GM21528 (cell line): ENCODE data around the gene ISLR.

ENCODE experiments used
- ATAC-seq: cut with Tn5 transposase; IDR thresholded peaks from one replicate; pipeline ENCODE4 v1.9.1; 2021; ENCODE audit warnings: mild to moderate bottlenecking, moderate library complexity; ENCODE audit not compliant: unreplicated experiment, low FRiP score

The ISLR gene

DNA sequence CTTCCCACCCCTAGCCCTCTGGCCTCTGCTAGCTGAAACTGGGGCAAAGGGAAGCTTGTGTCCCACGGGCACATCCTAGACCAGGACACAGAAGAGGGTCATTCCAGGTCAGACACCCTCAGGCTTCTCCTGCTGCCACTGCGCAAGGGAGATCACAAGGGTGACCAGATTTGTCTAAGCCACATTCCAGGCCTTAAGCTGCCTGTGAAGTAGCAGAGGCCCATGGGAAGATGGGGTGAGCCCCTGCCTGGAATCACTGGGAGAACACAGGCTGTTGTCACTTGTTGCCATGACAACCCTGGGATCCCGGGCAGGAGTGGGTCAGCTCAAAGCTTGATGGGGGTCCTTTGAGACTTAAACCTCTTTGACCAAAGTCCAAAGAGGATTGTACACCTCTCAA lies 18.3 kb downstream of the ISLR start:
- no peak for ATAC-seq

DNA sequence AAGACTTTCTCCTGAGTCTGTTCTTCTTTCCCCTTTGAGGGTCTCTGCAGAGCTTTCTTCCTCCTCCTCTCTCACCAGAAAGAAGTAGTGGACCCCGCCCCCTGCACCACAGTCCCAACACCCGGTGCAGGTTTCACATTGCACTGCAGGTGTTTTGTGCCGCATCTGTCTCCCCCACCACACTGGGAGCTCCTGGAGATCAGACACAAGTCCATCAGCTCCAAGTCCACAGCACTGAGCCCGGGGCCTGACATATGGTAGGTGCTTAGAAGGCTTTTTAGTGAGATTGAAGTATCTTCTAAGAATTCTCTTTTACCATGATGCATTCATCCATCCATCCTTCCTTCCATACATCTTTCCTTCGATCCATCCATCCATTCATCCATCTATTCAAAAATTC lies 19.2 kb downstream of the ISLR start:
- no peak for ATAC-seq

DNA sequence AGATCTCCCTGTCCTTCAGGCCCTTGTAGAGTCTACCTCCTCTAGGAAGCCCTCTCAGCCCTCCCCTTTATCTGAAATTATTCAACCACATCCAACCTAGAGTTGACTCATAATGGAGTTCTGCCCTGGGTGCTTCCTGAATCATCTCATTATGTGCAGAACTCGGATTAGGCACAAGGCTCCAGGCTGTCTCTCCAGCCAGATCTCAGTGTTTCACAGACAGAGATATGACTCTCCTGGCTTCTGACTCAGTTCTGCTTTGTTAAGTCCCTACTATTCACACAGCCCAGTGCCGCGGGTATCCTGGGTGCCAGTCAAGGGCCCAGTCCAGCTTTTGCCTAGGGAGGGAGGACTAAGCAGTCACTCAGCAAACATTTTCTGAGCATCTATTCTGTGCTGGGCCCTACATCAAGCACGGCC lies 19.8 kb downstream of the ISLR start:
- ATAC-seq = no peak

DNA sequence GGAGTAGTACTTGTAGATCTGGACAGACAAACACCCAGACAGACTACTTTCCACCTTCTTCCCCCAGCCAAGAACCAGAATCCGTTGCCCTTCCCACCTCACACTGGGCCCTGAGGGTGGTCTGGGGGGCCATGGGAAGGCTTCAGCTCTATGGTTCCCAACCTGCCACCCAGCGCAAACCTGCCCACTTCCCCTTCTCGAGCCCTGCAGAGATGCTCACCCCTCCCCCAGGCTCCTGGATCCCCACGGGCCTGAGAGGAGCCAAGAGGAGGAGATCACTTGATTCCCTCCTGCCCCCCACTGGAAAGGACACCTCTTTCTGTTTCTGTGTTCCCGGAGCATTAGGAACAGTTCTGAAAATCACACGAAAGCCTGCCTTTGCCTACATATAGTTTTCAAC lies 20.4 kb downstream of the ISLR start:
- ATAC-seq = no peak

- ATAC-seq = no peak
Observed at GRCh38 chr15:74194572-74195559, 21.4 kb downstream of the ISLR start.

DNA sequence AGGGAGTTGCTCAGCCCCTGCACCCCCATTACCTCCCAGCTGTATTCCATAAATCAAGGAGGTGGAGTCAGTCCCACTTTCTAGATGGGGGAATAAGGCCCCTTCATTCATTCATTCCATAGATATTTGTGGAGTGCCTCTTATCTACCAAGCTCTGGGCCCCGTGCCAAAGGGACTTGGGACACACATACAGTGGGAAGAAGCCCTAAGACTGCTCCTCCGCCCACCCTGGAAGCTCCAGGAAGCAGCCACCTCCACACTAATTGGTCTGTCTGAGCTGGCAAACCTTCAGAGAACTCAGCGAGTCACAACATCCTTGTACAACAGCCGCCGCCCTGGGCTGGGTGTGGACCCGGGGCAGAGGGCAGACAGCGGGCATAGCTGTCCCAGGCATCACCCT lies 22.7 kb downstream of the ISLR start:
- no peak for ATAC-seq

DNA sequence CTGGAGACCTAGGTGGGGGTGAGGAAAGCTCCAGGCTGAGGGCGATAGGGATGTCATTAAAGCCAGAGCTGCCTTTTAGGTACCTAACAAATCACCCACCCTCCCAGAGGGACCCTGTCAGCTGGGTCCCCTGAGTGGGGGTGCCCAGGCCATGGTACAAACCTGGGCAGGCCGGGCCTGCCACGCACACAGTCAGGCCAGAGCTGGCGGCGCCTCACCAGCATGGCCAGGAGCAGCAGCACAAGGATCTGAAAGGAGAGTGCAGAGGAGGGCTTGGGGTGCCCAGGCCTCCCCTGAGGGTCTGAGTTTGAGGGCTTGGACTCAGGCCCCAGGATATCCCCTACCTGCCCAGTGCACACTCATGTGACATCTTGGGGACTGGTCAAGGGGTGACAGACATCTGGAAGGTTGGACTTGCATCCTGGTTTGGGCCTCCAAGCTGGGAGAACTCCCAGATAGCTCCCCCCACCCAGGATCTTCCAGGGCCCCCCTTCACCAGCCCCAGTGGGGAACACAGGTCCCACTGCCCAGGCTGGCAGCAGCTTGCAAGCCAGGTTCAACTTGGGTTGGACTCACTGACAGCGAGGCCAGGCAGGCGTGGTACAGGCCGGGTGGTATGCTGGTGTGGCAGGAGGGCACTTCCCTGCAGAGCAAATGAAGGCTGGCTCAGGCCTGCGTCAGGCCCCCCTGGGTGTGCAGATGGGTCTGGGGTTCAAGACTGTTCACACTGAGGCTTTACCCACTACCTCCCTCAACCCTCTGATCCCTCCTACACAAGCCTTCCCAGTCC lies 23.9 kb downstream of the ISLR start:
- ATAC-seq = no peak

- no peak for ATAC-seq
Observed at GRCh38 chr15:74199297-74199652, 25.8 kb downstream of the ISLR start.

GRCh38 chr15:74200412-74200815 lies 26.9 kb downstream of the ISLR start:
- ATAC-seq = no peak

DNA sequence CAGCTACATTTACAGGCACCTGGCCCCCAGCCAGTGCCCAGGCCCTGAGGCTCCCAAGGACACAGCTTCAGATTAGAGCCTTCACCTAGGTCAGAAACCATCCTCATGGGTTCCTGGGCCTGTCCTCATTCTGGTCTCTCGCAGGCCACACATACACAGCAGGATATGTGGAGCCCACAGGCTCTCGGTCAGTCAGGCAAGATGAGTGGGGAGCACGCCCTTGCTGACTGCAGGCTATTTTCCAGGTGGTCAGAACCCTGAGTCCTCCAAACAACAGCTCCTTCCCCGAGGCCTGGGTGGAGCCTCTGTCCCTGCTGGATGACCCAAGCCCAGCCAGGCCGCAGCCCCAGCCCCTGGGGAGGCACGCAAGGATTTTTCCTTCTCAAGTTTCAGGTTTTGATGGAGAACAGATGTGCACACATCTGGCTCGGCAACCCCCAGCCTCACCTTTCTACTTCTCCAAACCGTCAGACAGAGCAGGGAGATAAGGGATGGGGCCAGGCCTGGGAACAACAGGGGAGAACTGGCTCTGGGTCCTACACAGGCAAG lies 27.4 kb downstream of the ISLR start:
- no peak for ATAC-seq

DNA sequence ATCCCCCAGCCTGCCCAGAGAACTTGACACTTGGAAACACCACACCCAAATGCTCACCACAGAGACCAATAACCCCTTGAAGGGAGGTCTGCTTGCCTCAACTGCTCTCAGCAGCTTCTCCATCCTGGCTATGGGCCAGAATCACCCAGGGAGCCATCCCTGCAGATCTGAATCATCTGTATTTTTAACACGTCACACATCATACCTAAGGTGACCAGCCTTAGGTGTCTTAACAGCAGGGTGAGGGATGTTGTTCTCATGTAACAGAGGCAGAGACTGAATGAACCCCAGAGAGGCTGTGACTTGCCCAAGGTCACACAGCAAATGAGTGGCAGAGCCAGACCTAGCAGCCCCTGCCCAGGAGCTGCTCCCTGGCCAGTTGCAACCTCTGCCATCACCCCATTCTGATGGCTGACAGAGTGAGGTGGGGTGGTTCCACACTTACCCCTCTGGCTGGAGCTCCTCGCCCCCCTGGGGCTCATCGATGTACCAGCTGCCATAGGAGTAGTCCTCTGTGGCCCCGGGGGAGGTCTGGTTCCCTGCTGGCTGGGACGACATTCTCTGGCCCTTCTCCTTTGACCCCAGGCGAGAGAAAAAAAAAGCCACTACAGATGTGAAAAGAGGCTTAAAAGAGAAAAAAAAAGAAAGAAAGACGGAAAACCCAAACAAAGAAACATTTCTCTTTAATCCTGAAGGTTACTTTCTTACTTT lies 28.4 kb downstream of the ISLR start:
- ATAC-seq = no peak

DNA sequence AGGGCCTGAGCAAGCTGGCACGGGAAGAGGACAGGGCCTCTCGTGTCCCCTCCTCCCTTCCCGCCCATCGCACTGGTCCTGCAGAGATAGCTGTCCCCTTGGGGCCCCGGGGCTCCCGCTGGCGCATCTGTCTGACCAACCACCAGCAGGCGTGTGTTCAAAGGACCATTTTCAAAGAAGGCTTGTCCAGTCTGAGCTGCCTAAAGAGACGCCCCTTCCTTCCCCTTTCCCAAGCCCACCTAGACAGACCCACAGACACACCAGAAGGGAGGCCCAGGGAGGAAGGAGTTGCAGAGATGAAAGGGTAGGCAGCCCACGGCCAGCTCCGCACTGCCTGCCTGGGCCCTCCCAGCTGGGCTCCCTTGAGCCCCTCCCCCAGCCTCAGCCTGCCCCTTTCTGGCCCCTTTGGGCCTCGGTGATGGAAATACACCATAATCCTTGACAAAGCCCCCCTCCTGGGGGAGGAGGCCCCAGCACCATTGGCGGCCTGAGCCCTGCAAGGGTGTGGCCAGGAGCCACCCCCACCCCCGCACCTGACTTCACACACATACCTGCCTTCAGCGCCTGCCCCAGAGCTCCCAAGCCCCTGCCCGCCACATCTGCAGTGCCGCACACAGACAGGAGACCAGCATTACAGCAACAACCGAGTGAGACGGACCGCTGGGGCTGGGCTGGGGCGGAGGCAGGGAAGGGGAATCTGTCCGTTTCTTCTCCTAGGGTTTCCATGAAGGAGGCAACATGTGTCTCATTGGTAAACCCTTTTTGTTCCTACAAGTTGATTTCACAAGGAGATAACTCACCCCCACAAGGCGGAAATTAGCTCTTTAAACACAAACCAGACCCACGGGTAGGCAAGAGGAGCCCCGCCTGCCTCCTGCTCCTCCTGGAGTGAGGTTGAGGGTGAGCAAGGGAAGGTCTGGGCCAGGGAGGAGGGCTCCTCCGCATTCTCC lies 29.2 kb downstream of the ISLR start, which contains the start of gene STRA6:
STRA6 (minus strand) TSS at position 336 of the 950 bp plus-strand sequence. CDS start 520 bp downstream, outside the sequence.
- ATAC-seq = no peak

GRCh38 chr15:74203914-74204431 lies 30.5 kb downstream of the ISLR start:
- ATAC-seq = no peak

DNA sequence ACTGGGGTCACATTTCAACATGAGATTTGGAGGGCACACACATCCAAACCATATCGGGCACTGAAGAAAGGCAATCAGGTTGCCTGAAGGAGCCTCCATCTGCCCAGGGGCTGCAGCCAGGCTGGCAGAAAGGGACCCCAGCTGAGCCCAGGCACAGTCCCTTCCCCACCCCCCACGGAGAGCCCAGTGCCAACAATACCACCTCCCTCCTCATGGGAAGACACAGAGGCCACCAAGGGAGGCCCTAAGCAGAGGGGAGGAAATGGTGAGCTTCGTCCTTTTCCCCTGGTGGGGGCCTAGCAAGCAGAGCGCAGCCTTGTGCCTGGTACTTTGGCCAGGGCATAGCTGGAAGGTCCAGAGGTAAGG lies 32.1 kb downstream of the ISLR start:
- no peak for ATAC-seq

DNA sequence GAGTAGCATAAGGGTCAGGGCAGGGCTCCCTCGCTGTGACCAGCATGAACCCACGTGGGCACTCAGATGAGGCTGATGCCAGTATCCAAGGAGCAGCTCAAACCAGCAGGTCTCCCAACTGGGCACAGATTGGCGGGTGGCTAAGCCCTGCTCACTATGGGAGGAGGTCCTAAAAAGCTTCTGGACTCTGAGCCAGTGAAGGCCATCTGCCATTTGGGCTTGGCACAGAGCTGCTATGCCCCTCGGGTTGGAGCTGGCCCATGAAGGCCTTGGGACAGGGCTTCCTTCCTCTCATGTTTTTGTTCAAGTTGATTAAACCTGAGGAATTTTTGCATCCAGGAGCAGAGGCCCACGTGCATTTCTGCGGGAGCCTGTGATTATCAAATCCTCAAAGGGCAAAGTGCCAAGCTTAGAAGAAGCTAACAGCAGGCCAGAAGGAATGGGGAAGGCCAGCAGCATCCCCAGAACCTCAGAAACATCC lies 33.3 kb downstream of the ISLR start:
- ATAC-seq = no peak

GRCh38 chr15:74207652-74208440 lies 34.3 kb downstream of the ISLR start:
- ATAC-seq = no peak

DNA sequence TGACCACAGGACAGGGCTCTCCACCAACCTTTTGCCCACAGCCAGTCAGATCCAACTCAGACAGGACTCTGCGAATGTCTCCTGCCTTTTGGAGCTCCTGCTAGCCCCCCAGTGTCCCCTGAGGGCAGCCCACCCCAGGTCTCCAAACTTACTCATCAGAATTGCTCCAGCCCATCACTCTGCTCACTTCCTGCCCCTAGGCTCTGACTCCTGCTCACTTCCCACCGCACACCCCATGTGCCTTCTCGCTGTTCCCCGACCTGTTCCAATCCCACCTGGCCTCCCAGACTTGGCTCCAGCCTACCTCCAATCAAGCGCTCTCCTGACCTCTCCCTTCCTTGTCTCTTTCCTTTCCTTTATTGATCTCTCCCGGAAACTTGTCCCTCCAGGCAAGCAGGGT lies 35.0 kb downstream of the ISLR start:
- no peak for ATAC-seq

DNA sequence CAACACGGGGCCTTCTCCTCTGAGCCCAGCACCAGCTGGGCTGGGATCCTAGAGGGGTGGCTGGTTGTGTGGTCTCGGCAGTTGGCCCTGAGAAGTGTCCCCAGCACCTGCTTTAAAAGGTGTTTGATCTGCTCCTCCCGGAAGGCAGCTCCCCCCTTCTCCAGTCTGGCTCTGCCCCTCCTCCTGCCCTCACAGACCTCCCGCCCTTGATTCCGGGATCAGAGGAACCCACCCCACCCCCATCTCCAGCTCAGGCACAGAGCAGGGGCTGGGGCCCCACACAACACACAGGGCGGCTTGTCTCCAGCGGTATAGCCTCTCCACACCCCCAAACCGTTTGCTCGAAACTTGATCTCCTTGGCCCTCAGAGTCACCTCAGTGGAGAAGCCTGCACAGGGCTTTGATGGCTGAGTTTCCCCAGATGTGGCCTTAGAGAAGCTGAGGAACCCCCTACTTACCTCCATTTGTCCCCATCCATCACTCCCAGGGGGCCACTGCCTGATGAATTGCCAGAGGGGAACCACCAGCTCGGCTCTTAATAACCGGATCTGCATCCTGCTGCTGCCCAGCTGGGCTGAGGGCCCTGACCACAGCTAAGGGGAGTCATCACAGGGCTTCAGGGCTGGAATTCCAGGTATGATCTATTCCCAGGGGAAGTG lies 35.5 kb downstream of the ISLR start:
- ATAC-seq = no peak
